Astrocyte (in vitro differentiated cells and primary cell): Measurements from ENCODE around the gene TTC24. TPM values are rescaled to one million over a fixed set of nuclear protein-coding genes. Genes with fewer than 3 reads are reported as not detected.
A peak's percentile ranks its signal among the peaks of the same experiment; 100 is the strongest.

Experiments used
- DNase-seq: peaks from one replicate; pipeline ENCODE4 v3.0.0-alpha.2; 2010; ENCODE audit warnings: low read depth
- FAIRE-seq: peaks from 2 replicates; lab custom pipeline; 2011; peaks lifted over from hg19 to GRCh38; lab: Jason Lieb, UNC
- H2AFZ ChIP-seq: 2 replicates; pipeline ENCODE4 v1.6.0; 2012; ENCODE audit warnings: low read depth, low read length, inconsistent platforms
- H3K27ac ChIP-seq: 2 replicates; pipeline ENCODE4 v1.5.1; 2011; ENCODE audit warnings: low read depth, low read length, inconsistent platforms
- H3K27me3 ChIP-seq: 2 replicates; pipeline ENCODE4 v1.6.0; 2011; ENCODE audit warnings: low read length, inconsistent platforms; ENCODE audit not compliant: insufficient read depth
- H3K36me3 ChIP-seq: 2 replicates; pipeline ENCODE4 v1.5.1; 2011; ENCODE audit warnings: low read length, inconsistent platforms; ENCODE audit not compliant: insufficient read depth
- H3K4me1 ChIP-seq: 2 replicates; pipeline ENCODE4 v1.5.1; 2011; ENCODE audit warnings: low read length, inconsistent platforms; ENCODE audit not compliant: insufficient read depth
- H3K4me2 ChIP-seq: 2 replicates; pipeline ENCODE4 v1.6.0; 2012; ENCODE audit warnings: low read length, inconsistent platforms
- H3K4me3 ChIP-seq: 2 replicates; pipeline ENCODE4 v1.5.1; 2011; ENCODE audit warnings: low read depth, mild to moderate bottlenecking, low read length, inconsistent platforms; ENCODE audit not compliant: insufficient read depth
- H3K79me2 ChIP-seq: 2 replicates; pipeline ENCODE4 v1.6.0; 2012; ENCODE audit warnings: mild to moderate bottlenecking, low read length, inconsistent platforms; ENCODE audit not compliant: insufficient read depth
- H3K9ac ChIP-seq: 2 replicates; pipeline ENCODE4 v1.6.0; 2012; ENCODE audit warnings: mild to moderate bottlenecking, low read length, inconsistent platforms
- H3K9me3 ChIP-seq: 2 replicates; pipeline ENCODE4 v1.5.1; 2012; ENCODE audit warnings: low read depth, mild to moderate bottlenecking, low read length, inconsistent platforms; ENCODE audit not compliant: insufficient read depth
- H4K20me1 ChIP-seq: 2 replicates; pipeline ENCODE4 v1.6.0; 2012; ENCODE audit warnings: low read length, inconsistent platforms; ENCODE audit not compliant: insufficient read depth
- H3K27ac Mint-ChIP-seq: one replicate; pipeline ENCODE4 v1.8.0; 2021; ENCODE audit warnings: mild to moderate bottlenecking, mixed read lengths; ENCODE audit not compliant: unreplicated experiment
- H3K27me3 Mint-ChIP-seq: one replicate; pipeline ENCODE4 v1.8.0; 2021; ENCODE audit warnings: low read depth, mixed read lengths; ENCODE audit not compliant: unreplicated experiment
- H3K36me3 Mint-ChIP-seq: one replicate; pipeline ENCODE4 v1.8.0; 2021; ENCODE audit warnings: low read depth, mixed read lengths; ENCODE audit not compliant: unreplicated experiment
- H3K4me1 Mint-ChIP-seq: one replicate; pipeline ENCODE4 v1.8.0; 2021; ENCODE audit warnings: low read depth, mixed read lengths; ENCODE audit not compliant: unreplicated experiment
- H3K4me3 Mint-ChIP-seq: one replicate; pipeline ENCODE4 v1.8.0; 2021; ENCODE audit warnings: mild to moderate bottlenecking, moderate library complexity, mixed read lengths; ENCODE audit not compliant: unreplicated experiment
- H3K9me3 Mint-ChIP-seq: one replicate; pipeline ENCODE4 v1.8.0; 2021; ENCODE audit warnings: mild to moderate bottlenecking, mixed read lengths; ENCODE audit not compliant: unreplicated experiment
- CTCF ChIP-seq: IDR thresholded peaks from 2 replicates; pipeline ENCODE4 v1.5.1; 2011; ENCODE audit warnings: low read depth, mild to moderate bottlenecking, inconsistent platforms, low read length, moderate library complexity; ENCODE audit not compliant: insufficient read depth
- EZH2 ChIP-seq: IDR thresholded peaks from 2 replicates; pipeline ENCODE4 v1.6.1; 2012; ENCODE audit warnings: mild to moderate bottlenecking, low read length, inconsistent platforms; ENCODE audit not compliant: insufficient read depth
- total RNA-seq: library from RNA; stranded (reverse); gene quantifications from 2 replicates; pipeline ENCODE4 v1.2.1, GENCODE V29; 2021

Gene TTC24
- total RNA-seq, 1 donor from 2014 or later: not detected

- Mint-ChIP-seq H3K27me3 (peaks cover 15% of the 10 kb centered on the region), H3K36me3 (peaks cover 6% of the 10 kb centered on the region), H3K9me3 (no peaks in the 10 kb centered on the region), H3K4me3 (peak overlapping the region; percentile 21), H3K4me1 (peaks cover 4% of the 10 kb centered on the region), H3K27ac (no peak overlapping the region)
- Histone ChIP-seq H3K9me3 (no peaks in the 10 kb centered on the region), H3K27me3 (no peaks in the 10 kb centered on the region), H3K36me3 (peaks cover 33% of the 10 kb centered on the region), H3K79me2 (no peaks in the 10 kb centered on the region), H3K4me3 (no peak overlapping the region), H3K4me1 (no peaks in the 10 kb centered on the region), H3K27ac (no peak overlapping the region), H4K20me1 (no peaks in the 10 kb centered on the region), H3K4me2 (no peak overlapping the region), H2AFZ (no peak overlapping the region), H3K9ac (no peak overlapping the region)
- no peak for FAIRE-seq
- TF ChIP-seq EZH2 (no peak), CTCF (no peak)
- DNase-seq: no peak
Observed at GRCh38 chr1:156538711-156539440, 40.6 kb upstream of the TTC24 start.

DNA sequence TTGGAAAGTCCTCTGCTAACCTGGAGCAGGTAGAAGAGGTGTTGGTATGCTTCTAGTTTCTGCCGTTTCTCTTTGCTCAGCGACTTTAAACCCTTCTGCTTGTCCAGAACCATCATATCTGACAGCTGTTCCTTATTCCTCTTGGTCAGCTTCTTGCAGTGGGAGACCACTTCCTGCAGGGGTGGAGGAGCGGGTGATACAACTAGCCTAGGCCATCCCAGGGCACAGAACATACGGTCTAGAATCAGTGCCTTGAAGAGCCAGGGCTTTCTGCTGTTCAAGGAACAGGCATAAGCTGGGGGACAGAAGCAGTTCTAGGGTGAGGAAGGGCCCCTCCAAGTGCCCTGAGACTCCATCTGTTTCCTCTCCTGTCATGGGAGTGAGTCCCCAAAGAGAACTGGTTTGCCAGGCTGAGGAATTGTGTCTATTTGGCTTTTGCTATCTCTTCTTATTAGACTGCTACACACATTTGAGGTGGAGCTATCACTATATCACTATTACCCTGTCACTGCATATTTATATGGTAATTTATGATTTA lies 39.6 kb upstream of the TTC24 start:
- Mint-ChIP-seq H3K36me3 (peaks cover 3% of the 10 kb centered on the region), H3K27me3 (peaks cover 11% of the 10 kb centered on the region), H3K4me3 (no peak overlapping the region), H3K4me1 (peaks cover 4% of the 10 kb centered on the region), H3K9me3 (no peaks in the 10 kb centered on the region), H3K27ac (no peak overlapping the region)
- H3K36me3 ChIP-seq: peaks cover 33% of the 10 kb centered on the region
- TF ChIP-seq EZH2 (no peak), CTCF (no peak)
- H3K27me3 ChIP-seq: no peaks in the 10 kb centered on the region
- H3K4me1 ChIP-seq: no peaks in the 10 kb centered on the region
- no peaks in the 10 kb centered on the region for H4K20me1 ChIP-seq
- H3K79me2 ChIP-seq: no peaks in the 10 kb centered on the region
- no peak for DNase-seq
- FAIRE-seq: no peak
- no peak overlapping the region for H2AFZ ChIP-seq
- no peak overlapping the region for H3K4me2 ChIP-seq
- H3K9me3 ChIP-seq: no peaks in the 10 kb centered on the region
- H3K27ac ChIP-seq: no peak overlapping the region
- H3K9ac ChIP-seq: no peak overlapping the region
- no peak overlapping the region for H3K4me3 ChIP-seq

DNA sequence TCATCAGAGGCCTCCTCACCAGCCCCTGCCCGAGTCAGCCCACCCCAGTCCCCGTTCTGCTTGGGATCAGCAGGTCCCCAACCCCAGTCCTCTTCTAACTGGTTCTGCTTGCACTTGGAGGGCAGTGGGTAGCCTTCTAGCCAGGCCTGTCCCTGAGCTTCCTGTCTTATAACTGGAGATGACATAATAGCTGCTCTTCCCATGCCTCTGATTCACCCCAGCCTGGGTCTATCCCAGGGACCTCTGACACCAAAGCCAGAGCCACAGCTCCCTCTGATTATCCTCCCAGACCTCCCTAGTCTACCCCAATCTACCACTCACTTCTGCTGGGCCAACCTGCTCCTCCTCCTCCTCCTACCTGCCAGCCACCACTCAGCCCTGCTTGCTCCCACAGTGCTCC lies 38.6 kb upstream of the TTC24 start:
- H3K4me2 ChIP-seq: no peak overlapping the region
- H4K20me1 ChIP-seq: no peaks in the 10 kb centered on the region
- no peak overlapping the region for H3K4me3 ChIP-seq
- no peaks in the 10 kb centered on the region for H3K79me2 ChIP-seq
- no peak overlapping the region for H3K9ac ChIP-seq
- H3K4me3 Mint-ChIP-seq: no peak overlapping the region
- no peak overlapping the region for H3K27ac ChIP-seq
- no peak for FAIRE-seq
- no peak overlapping the region for H3K27ac Mint-ChIP-seq
- peaks cover 4% of the 10 kb centered on the region for H3K4me1 Mint-ChIP-seq
- H3K27me3 ChIP-seq: no peaks in the 10 kb centered on the region
- no peak for TF ChIP-seq EZH2
- no peak for TF ChIP-seq CTCF
- H2AFZ ChIP-seq: no peak overlapping the region
- peaks cover 3% of the 10 kb centered on the region for H3K36me3 Mint-ChIP-seq
- H3K9me3 ChIP-seq: no peaks in the 10 kb centered on the region
- no peaks in the 10 kb centered on the region for H3K4me1 ChIP-seq
- DNase-seq: no peak
- peaks cover 10% of the 10 kb centered on the region for H3K27me3 Mint-ChIP-seq
- peaks cover 35% of the 10 kb centered on the region for H3K36me3 ChIP-seq
- no peaks in the 10 kb centered on the region for H3K9me3 Mint-ChIP-seq
